BJ (cell line): ENCODE results near the gene C12orf75. TPM values are rescaled to one million over a fixed set of nuclear protein-coding genes. Genes with fewer than 3 reads are reported as not detected.

ENCODE experiments used
- CTCF ChIA-PET: fragments of 350-600 bp; formaldehyde crosslinking; extraction: SDS; loops from one replicate; lab custom pipeline; 2021; ENCODE audit warnings: antibody characterized with exemption, inconsistent platforms; lab: Yijun Ruan, JAX
- POLR2A ChIA-PET: fragments of 300-600 bp; sonication (Branson Sonifier 250); formaldehyde crosslinking; extraction: SDS; loops from one replicate; lab custom pipeline; 2021; ENCODE audit warnings: antibody characterized with exemption; lab: Charles Lee
- DNase-seq: peaks from one replicate; pipeline ENCODE4 v3.0.0-alpha.2; 2011; ENCODE audit warnings: low read depth
- H3K27me3 ChIP-seq: 2 replicates; pipeline ENCODE4 v1.6.0; 2011; ENCODE audit warnings: low read length; ENCODE audit not compliant: control insufficient read depth, insufficient read depth
- H3K36me3 ChIP-seq: 2 replicates; pipeline ENCODE4 v1.5.1; 2011; ENCODE audit warnings: low read length; ENCODE audit not compliant: control insufficient read depth, insufficient read depth
- H3K4me3 ChIP-seq: 2 replicates; pipeline ENCODE4 v1.5.1; 2011; ENCODE audit warnings: low read depth, mild to moderate bottlenecking, control low read depth, low read length
- polyA plus RNA-seq: library from polyadenylated mRNA; depleted of rRNA; stranded (reverse); fragments of >200 nt; gene quantifications from 2 replicates; pipeline ENCODE4 v1.2.3, GENCODE V29; 2011
- TF ChIP-seq, protein P1 (sequence below): IDR thresholded peaks from 2 replicates; pipeline ENCODE4 v1.5.1; 2011; ENCODE audit warnings: low read depth, mild to moderate bottlenecking, control low read depth, inconsistent platforms, low read length, moderate library complexity; ENCODE audit not compliant: insufficient read depth

The C12orf75 gene
- polyA plus RNA-seq, 1 experiment = 365 TPM

DNA sequence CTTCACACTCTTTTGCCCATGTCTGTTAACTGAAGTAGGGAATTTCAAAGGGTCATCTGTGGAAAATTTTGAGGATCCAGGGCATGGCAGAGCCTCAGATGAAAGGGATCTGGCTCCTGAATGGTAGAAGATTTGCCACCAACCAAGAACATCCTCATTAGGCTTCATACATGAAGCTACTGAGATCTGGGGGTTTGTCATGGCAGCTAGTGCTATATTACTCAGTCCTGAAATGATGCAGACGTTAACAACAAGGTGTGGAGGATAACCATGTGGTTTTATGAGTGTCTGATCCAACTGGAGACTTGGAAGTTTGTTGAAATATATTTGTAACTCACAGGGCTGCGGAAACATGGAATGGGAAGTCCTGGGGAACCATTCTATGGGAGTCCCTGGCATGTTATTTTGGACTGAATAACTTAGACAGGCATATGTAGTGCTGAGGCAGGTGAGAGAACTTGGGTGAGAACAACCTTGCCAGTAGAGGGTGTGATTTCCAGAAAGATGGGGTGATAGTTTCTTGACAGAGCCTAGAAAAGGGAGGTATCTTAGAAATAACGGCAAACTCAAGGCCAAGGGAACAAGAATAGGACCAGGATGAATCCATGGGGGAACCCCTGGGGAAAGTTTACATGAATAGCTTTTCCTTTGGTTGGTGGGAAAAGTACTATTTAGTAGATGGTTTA lies 42.0 kb upstream of the C12orf75 start:
- POLR2A ChIA-PET = no interaction called here
- TF ChIP-seq, protein P1, sequence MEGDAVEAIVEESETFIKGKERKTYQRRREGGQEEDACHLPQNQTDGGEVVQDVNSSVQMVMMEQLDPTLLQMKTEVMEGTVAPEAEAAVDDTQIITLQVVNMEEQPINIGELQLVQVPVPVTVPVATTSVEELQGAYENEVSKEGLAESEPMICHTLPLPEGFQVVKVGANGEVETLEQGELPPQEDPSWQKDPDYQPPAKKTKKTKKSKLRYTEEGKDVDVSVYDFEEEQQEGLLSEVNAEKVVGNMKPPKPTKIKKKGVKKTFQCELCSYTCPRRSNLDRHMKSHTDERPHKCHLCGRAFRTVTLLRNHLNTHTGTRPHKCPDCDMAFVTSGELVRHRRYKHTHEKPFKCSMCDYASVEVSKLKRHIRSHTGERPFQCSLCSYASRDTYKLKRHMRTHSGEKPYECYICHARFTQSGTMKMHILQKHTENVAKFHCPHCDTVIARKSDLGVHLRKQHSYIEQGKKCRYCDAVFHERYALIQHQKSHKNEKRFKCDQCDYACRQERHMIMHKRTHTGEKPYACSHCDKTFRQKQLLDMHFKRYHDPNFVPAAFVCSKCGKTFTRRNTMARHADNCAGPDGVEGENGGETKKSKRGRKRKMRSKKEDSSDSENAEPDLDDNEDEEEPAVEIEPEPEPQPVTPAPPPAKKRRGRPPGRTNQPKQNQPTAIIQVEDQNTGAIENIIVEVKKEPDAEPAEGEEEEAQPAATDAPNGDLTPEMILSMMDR = no peak
- Histone ChIP-seq H3K4me3 (no peak overlapping the region), H3K27me3 (no peaks in the 10 kb centered on the region), H3K36me3 (no peaks in the 10 kb centered on the region)
- DNase-seq = no peak
- CTCF ChIA-PET = interaction anchor here (0.6 to 0.9 kb wide), 2 partner anchors 10 to 99 kb away, joined by 3 read pairs; no protein-coding TSS in a partner anchor

DNA sequence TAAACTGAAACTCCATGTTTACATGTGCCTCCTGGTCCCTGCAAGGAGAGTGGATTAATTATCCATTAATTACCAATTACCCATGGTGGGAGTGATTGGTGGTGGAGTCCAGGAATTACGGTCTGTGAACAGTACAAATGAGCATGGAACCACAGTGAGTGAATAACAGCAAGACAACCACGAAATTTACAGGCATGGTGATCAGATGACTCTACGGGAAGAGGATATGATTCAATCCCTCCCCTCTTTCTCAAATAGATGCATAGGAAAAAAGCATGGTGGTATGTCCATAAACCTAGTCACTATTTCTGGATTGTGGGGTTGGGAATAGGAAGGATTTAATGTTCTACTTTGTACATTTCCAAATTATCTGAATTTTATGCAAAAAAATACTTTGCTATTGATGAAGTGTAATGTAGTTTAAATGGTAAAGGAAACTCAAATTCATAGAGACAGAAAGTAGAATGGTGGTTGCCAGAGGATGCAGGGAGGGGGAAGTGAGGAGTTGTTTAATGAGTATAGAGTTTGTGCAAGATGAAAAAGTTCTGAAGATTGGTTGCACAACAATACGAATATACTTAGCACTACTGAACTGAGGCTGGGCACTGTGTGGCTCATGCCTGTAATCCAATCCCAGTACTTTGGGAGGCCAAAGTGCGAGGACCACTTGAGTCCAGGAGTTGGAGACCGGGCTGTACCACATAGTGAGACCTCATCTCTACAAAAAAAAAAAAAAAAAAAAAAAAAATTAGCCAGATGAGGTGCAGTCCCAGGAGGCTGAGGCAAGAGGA lies 41.2 kb upstream of the C12orf75 start:
- Histone ChIP-seq H3K27me3 (no peaks in the 10 kb centered on the region), H3K36me3 (no peaks in the 10 kb centered on the region), H3K4me3 (no peak overlapping the region)
- ChIA-PET POLR2A (no interaction called here), CTCF (interaction anchor here (0.6 kb wide), 1 partner anchor 98 kb away, joined by 3 read pairs; no protein-coding TSS in a partner anchor)
- peak; percentile 10 for DNase-seq
- TF ChIP-seq, protein P1 = no peak

DNA sequence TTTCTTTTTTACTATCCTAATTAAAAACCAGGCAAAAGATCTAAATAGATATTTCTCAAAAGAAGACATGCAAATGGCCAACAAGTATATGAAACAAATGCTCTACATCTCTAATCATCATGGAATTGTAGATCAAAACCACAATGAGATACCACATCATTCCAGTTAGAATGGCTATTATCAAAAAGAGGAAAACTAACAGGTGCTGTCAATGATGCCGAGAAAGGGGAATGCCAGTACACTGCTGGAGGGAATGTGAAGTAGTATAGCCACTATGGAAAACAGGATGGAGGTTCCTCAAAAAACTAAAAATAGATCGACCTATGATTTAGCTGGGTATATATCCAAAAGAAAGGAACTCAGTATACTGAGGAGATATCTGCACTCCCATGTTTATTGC lies 39.0 kb upstream of the C12orf75 start:
- DNase-seq = no peak
- Histone ChIP-seq H3K36me3 (no peaks in the 10 kb centered on the region), H3K27me3 (no peaks in the 10 kb centered on the region), H3K4me3 (no peak overlapping the region)
- ChIA-PET CTCF (interaction anchor here (0.6 to 2.0 kb wide), 2 partner anchors 12 to 41 kb away, joined by 3 to 5 read pairs; no protein-coding TSS in a partner anchor), POLR2A (no interaction called here)
- TF ChIP-seq, protein P1 = no peak

DNA sequence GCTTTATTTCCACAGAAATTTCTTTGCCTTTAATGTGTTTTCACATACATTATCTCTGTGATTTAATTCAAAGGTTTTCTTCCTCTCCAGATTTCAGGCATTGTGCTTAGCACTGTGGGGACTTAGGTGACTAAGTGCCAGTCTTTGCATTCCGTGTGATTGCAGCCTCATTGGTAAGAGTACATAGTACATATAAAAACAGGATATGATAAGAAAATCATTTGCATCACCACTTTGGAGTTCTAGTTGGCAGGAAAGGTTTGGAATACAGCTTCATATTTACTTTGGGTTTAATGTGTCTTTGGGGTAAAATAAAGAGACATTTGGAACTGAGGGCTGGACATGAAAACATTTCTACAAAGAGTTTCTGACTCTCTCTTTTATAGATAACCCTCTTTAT lies 37.8 kb upstream of the C12orf75 start:
- H3K27me3 ChIP-seq = no peaks in the 10 kb centered on the region
- ChIA-PET CTCF (interaction anchor here (1.4 to 2.0 kb wide), 2 partner anchors 13 kb away, joined by 4 to 5 read pairs; no protein-coding TSS in a partner anchor), POLR2A (no interaction called here)
- TF ChIP-seq, protein P1 = no peak
- no peak for DNase-seq
- H3K36me3 ChIP-seq = no peaks in the 10 kb centered on the region
- H3K4me3 ChIP-seq = no peak overlapping the region

DNA sequence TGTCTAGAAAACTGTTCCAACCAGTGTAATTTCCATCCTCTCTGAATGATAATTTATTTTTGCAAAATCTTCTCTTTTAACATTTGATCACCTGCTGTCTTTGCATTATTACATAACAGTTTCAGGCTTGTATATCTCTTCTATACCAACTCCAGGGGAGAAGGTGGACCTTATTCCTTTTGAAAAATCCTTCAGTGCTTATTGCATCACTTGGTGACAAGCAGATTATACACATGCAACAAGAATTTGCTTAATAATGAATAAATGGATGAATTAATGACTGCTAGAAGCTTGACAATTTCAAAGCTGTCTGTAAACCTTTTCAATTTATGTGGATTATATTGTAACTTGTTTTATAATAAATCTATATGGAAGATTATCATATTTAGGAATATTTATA lies 37.3 kb upstream of the C12orf75 start:
- POLR2A ChIA-PET = no interaction called here
- no peak for DNase-seq

More for the DNA sequence above, 37.3 kb upstream of the C12orf75 start:
- H3K4me3 ChIP-seq = no peak overlapping the region
- H3K27me3 ChIP-seq = no peaks in the 10 kb centered on the region
- H3K36me3 ChIP-seq = no peaks in the 10 kb centered on the region
- TF ChIP-seq, protein P1 = no peak
- CTCF ChIA-PET = interaction anchor here (0.9 to 2.0 kb wide), 4 partner anchors 12 to 91 kb away, joined by 3 to 5 read pairs (median 4); no protein-coding TSS in a partner anchor
